GM12878 (cell line): ENCODE measurements around the gene SLC25A52. TPM values are rescaled to one million over a fixed set of nuclear protein-coding genes. Genes with fewer than 3 reads are reported as not detected.

ENCODE experiments used
- ATAC-seq: fragments of 200-7000 bp; cut with Tn5 transposase; 3 replicates; pipeline ENCODE4 v1.9.1; 2020; ENCODE audit warnings: mild to moderate bottlenecking, moderate library complexity
- BruUV-seq: library from RNA; stranded (reverse); fragments of 400-500 nt; replicated peaks from 2 replicates; lab custom pipeline; 2021; lab: Mats Ljungman, UMichigan
- CTCF ChIA-PET: fragments of 300-600 bp; sonication (Branson Sonifier 250); formaldehyde crosslinking; extraction: SDS; loops from one replicate; lab custom pipeline; 2021; ENCODE audit warnings: inconsistent platforms; lab: Yijun Ruan, JAX
- POLR2A ChIA-PET: fragments of 350-600 bp; formaldehyde crosslinking; extraction: SDS; loops from one replicate; lab custom pipeline; 2021; ENCODE audit warnings: inconsistent platforms; lab: Charles Lee
- RAD21 ChIA-PET: fragments of 300-600 bp; sonication (Branson Sonifier 250); formaldehyde crosslinking; loops from one replicate; lab custom pipeline; 2023; ENCODE audit warnings: antibody characterized with exemption; ENCODE audit not compliant: unreplicated experiment; lab: Charles Lee
- SMC1A ChIA-PET: fragments of 300-600 bp; sonication (Branson Sonifier 250); formaldehyde crosslinking; loops from one replicate; lab custom pipeline; 2023; ENCODE audit not compliant: unreplicated experiment, uncharacterized antibody; lab: Charles Lee
- DNase-seq: peaks from one replicate; pipeline ENCODE4 v3.0.0-alpha.2; 2011; ENCODE audit warnings: low read depth, low spot score
- FAIRE-seq: peaks from 3 replicates; lab custom pipeline; 2011; peaks lifted over from hg19 to GRCh38; lab: Jason Lieb, UNC
- H2AFZ ChIP-seq: 2 replicates; pipeline ENCODE4 v1.6.0; 2011; ENCODE audit warnings: low read depth, low read length, control low read depth; ENCODE audit not compliant: control insufficient read depth
- H3K27ac ChIP-seq: 2 replicates; pipeline ENCODE4 v1.5.1; 2011; ENCODE audit warnings: control low read depth; ENCODE audit not compliant: control insufficient read depth, insufficient read depth
- H3K27me3 ChIP-seq, 2 experiments: replicated peaks in 1 of 2; 2 replicates each; pipeline versions ENCODE4 v1.6.0 to v1.6.1; 2011; ENCODE audit warnings: low read length in 1 of 2; ENCODE audit not compliant: control insufficient read depth in 2 of 2, insufficient read depth in 2 of 2
- H3K36me3 ChIP-seq, 2 experiments: 2 replicates each; pipeline ENCODE4 v1.5.1; 2011; ENCODE audit warnings: low read length in 1 of 2; ENCODE audit not compliant: control insufficient read depth in 2 of 2, insufficient read depth in 2 of 2
- H3K4me1 ChIP-seq: 2 replicates; pipeline ENCODE4 v1.6.1; 2011; ENCODE audit warnings: mild to moderate bottlenecking, low read length, moderate library complexity, mixed read lengths; ENCODE audit not compliant: control insufficient read depth, insufficient read depth
- H3K4me2 ChIP-seq: 2 replicates; pipeline ENCODE4 v1.6.0; 2011; ENCODE audit warnings: control low read depth; ENCODE audit not compliant: control insufficient read depth, insufficient read depth
- H3K4me3 ChIP-seq: fragments of 200-600 bp; sonication (generic); 2 replicates; pipeline ENCODE4 v1.5.1; 2016
- H3K79me2 ChIP-seq: 2 replicates; pipeline ENCODE4 v1.6.0; 2011; ENCODE audit warnings: low read length; ENCODE audit not compliant: control insufficient read depth, insufficient read depth
- H3K9ac ChIP-seq: 2 replicates; pipeline ENCODE4 v1.8.0; 2011; ENCODE audit warnings: low read length, control low read depth, mixed read lengths; ENCODE audit not compliant: control insufficient read depth, insufficient read depth
- H3K9me3 ChIP-seq: replicated peaks from 3 replicates; pipeline ENCODE4 v1.5.1; 2011; ENCODE audit warnings: mild to moderate bottlenecking, low read length; ENCODE audit not compliant: control insufficient read depth, insufficient read depth
- H4K20me1 ChIP-seq: 2 replicates; pipeline ENCODE4 v1.6.0; 2011; ENCODE audit not compliant: control insufficient read depth, insufficient read depth
- BMI1 ChIP-seq: fragments of 450-650 bp; IDR thresholded peaks from 2 replicates; pipeline ENCODE4 v1.6.1; 2016; ENCODE audit warnings: mild to moderate bottlenecking, moderate library complexity, borderline replicate concordance
- CREB1 ChIP-seq: IDR thresholded peaks from 2 replicates; pipeline ENCODE4 v1.6.1; 2012; ENCODE audit warnings: low read depth, mild to moderate bottlenecking, inconsistent platforms
- E2F8 ChIP-seq: fragments of 450-650 bp; IDR thresholded peaks from 2 replicates; pipeline ENCODE4 v1.6.1; 2018; ENCODE audit warnings: mild to moderate bottlenecking, low read depth, moderate library complexity; ENCODE audit not compliant: partially characterized antibody
- MTA3 ChIP-seq: IDR thresholded peaks from 2 replicates; pipeline ENCODE4 v1.6.1; 2012; ENCODE audit warnings: low read length, inconsistent platforms, borderline replicate concordance
- PAX5 ChIP-seq: IDR thresholded peaks from 2 replicates; pipeline ENCODE4 v1.6.1; 2011; ENCODE audit warnings: low read depth, low read length, borderline replicate concordance
- RELB ChIP-seq: fragments of 450-650 bp; IDR thresholded peaks from 2 replicates; pipeline ENCODE4 v1.6.1; 2017; ENCODE audit warnings: low read depth, mild to moderate bottlenecking, moderate library complexity
- SIN3A ChIP-seq: IDR thresholded peaks from 2 replicates; pipeline ENCODE4 v1.6.1; 2012; ENCODE audit warnings: low read depth, low read length, improper control_type of control experiment
- SMAD5 ChIP-seq: IDR thresholded peaks from 2 replicates; pipeline ENCODE4 v1.6.1; 2016; ENCODE audit warnings: antibody characterized with exemption, low read depth
- TCF7 ChIP-seq: IDR thresholded peaks from 2 replicates; pipeline ENCODE4 v1.6.1; 2014; ENCODE audit warnings: antibody characterized with exemption, borderline replicate concordance
- ZSCAN29 ChIP-seq: fragments of 450-650 bp; IDR thresholded peaks from 2 replicates; pipeline ENCODE4 v1.6.1; 2017; ENCODE audit warnings: mild to moderate bottlenecking, moderate library complexity
- WGBS: methylation state at CpG from one replicate; pipeline ENCODE4 v1.1.6; 2016; ENCODE audit warnings: low lambda C conversion rate; ENCODE audit not compliant: insufficient replicate concordance, insufficient coverage; ENCODE audit errors: missing lambda C conversion rate; 5-methylcytosine and 5-hydroxymethylcytosine counted together
- in situ Hi-C: fragments of 300-500 bp; cut with MboI; formaldehyde crosslinking; loops from 9 replicates; pipeline ENCODE4 v1.14.3; 2018; ENCODE audit warnings: mixed read lengths
- intact Hi-C: fragments of 100-400 bp; cut with micrococcal nuclease; formaldehyde crosslinking; loops from one replicate; pipeline ENCODE4 v1.14.2; 2022; ENCODE audit not compliant: unreplicated experiment
- polyA plus RNA-seq, 11 experiments: library from polyadenylated mRNA; depleted of rRNA in 4 of 11; unstranded in 6 of 11; stranded (reverse) in 5 of 11; fragments of >200 nt; fragmentation: Nextera tagmentation in 4 of 11; fragmentation: Illumina TruSeq in 1 of 11; extraction: Ambion mirVana in 4 of 11; extraction: Trizol in 1 of 11; gene quantifications; 1 replicate in 1 of 11; 2 replicates in 10 of 11; pipeline versions ENCODE4 v1.2.1 to v1.2.3, GENCODE V29; 2011 to 2016; ENCODE audit warnings: inconsistent platforms in 2 of 11, missing spikeins in 2 of 11, low read depth in 1 of 11
- total RNA-seq, 4 experiments: library from RNA; depleted of rRNA in 3 of 4; stranded (reverse); fragments of >200 nt in 3 of 4; fragmentation: Illumina TruSeq in 1 of 4; extraction: Trizol in 1 of 4; gene quantifications; 2 replicates each; pipeline versions ENCODE4 v1.2.1 to v1.2.3, GENCODE V29; 2013 to 2021

The SLC25A52 gene
- total and polyA plus RNA-seq, 10 of the 15 experiments (the other 5 are each of a cell fraction or from before 2014, with no cell fraction given): not detected

GRCh38 chr18:31774477-31774785 is 13.8 kb upstream of the SLC25A52 start (continued):
- TF ChIP-seq SIN3A: no peak
- no peak for TF ChIP-seq E2F8
- no peak for TF ChIP-seq MTA3

- SMC1A ChIA-PET: interaction anchor here (1.5 kb wide), 1 partner anchor 9 kb away, joined by 4 read pairs; no protein-coding TSS in a partner anchor
- intact Hi-C loops (no loop called here), in situ Hi-C loops (no loop called here)
- CTCF ChIA-PET: no interaction called here
- Histone ChIP-seq H3K36me3 (no peaks in the 10 kb centered on the region), H4K20me1 (no peaks in the 10 kb centered on the region), H3K9me3 (peaks cover 8% of the 10 kb centered on the region), H3K4me2 (peak overlapping the region; percentile 72), H3K9ac (no peak overlapping the region), H3K4me1 (peaks cover 11% of the 10 kb centered on the region), H3K27me3 (no peaks in the 10 kb centered on the region), H3K4me3 (no peak overlapping the region), H2AFZ (peak overlapping the region; percentile 18; the same call in 1 of the 2 replicates), H3K27ac (peak overlapping the region; percentile 25; the same call in 1 of the 2 replicates), H3K79me2 (no peaks in the 10 kb centered on the region)
- TF ChIP-seq PAX5 (0 out of 2 replicates have a peak, but pooled peaks have one; percentile 13), RELB (0 out of 2 replicates have a peak, but pooled peaks have one; percentile 19), SMAD5 (no peak), ZSCAN29 (no peak), BMI1 (0 out of 2 replicates have a peak, but pooled peaks have one; percentile 47), CREB1 (no peak), TCF7 (no peak)
- POLR2A ChIA-PET: no interaction called here
- DNase-seq: no peak
- no peak for FAIRE-seq
- 42% methylated on average over 8 of the region's 9 CpGs for WGBS
- BruUV-seq: no TSS peak
- RAD21 ChIA-PET: no interaction called here
- ATAC-seq: peak; percentile 74
Observed at GRCh38 chr18:31773774-31774476, 13.2 kb upstream of the SLC25A52 start.
